GM12865 (cell line): ENCODE results near the gene LRP11.

Source experiments
- DNase-seq: peaks from one replicate; pipeline ENCODE4 v3.0.0; 2010; ENCODE audit warnings: low read depth
- H3K4me3 ChIP-seq: 2 replicates; pipeline ENCODE4 v1.5.1; 2011; ENCODE audit warnings: mild to moderate bottlenecking, low read depth, low read length, control low read depth
- CTCF ChIP-seq: IDR thresholded peaks from 2 replicates; pipeline ENCODE4 v1.5.1; 2011; ENCODE audit warnings: low read length, control low read depth, low read depth, inconsistent platforms; ENCODE audit not compliant: insufficient read depth; ENCODE audit errors: missing control alignments

LRP11 gene

DNA sequence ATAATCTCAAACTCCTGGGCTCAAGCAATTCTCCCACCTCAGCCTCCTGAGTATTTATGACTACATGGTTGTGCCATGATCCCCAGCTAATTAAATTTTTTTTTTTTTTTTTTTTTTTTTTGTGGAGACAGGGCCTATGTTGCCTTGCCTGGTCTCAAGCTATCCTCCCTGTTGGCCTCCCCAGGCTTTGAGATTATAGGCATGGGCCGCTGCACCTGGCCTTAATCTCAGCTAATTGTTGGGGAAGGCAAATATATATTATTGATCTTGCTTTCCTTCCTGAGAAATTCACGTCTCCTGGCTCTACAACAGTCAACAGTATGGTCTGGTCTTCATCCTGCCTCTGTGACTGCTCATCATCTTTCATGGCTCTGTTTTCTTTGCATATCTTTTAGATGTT lies 94.5 kb downstream of the LRP11 start:
- no peak for DNase-seq
- no peak for TF ChIP-seq CTCF
- no peak overlapping the region for H3K4me3 ChIP-seq
